Measurements from ENCODE around the gene DOK7.

GRCh38 chr4:3462790-3463415 lies at the start of gene DOK7:
- TF ChIP-seq BACH2 (CRISPR knock-in tag; IDR thresholded peaks at IDR 0.05; ENCODE audit: borderline replicate concordance) (no peak), ZC3H10 (CRISPR knock-in tag; IDR thresholded peaks at IDR 0.05) (no peak), ESRRG (CRISPR knock-in tag; IDR thresholded peaks at IDR 0.05) (no peak), ISL1 (CRISPR knock-in tag; IDR thresholded peaks at IDR 0.05) (no peak)
